Measurements from ENCODE around the gene CDKN1B.

GRCh38 chr12:12671850-12672660 lies 45.1 kb upstream of the CDKN1B start:
- TF ChIP-seq CTCF (IDR thresholded peaks at IDR 0.05; ENCODE audit: poor library complexity) (no peak), EZH2phosphoT487 (IDR thresholded peaks at IDR 0.05; ENCODE audit: low read depth, severe bottlenecking, unreplicated experiment) (no peak), EZH2 (IDR thresholded peaks at IDR 0.05; ENCODE audit: borderline replicate concordance) (no peak)
